K562 (cell line): ENCODE measurements around the gene CABS1. TPM values are rescaled to one million over a fixed set of nuclear protein-coding genes. Genes with fewer than 3 reads are reported as not detected.

Source experiments
- ATAC-seq: fragments of 200-7000 bp; cut with Tn5 transposase; 3 replicates; pipeline ENCODE4 v1.9.1; 2020; ENCODE audit warnings: moderate library complexity
- BruUV-seq: library from RNA; stranded (reverse); fragments of 400-500 nt; replicated peaks from 2 replicates; lab custom pipeline; 2021; lab: Mats Ljungman, UMichigan
- CTCF ChIA-PET: fragments of 300-600 bp; formaldehyde crosslinking; extraction: SDS; loops from one replicate; lab custom pipeline; 2021; ENCODE audit warnings: low intra/inter-chr PET ratio; lab: Yijun Ruan, JAX
- POLR2A ChIA-PET: fragments of 300-600, 350-650 bp; sonication (Branson Sonifier 250); formaldehyde crosslinking; extraction: SDS; loops from one replicate; lab custom pipeline; 2021; ENCODE audit warnings: antibody characterized with exemption, inconsistent platforms; lab: Yijun Ruan, JAX
- DNase-seq, 4 experiments: peaks; one replicate each; pipeline versions ENCODE4 v3.0.0 to v3.0.0-alpha.2; 2011 to 2018; ENCODE audit warnings: low spot score in 3 of 4, mixed read lengths in 3 of 4; ENCODE audit errors: extremely low read depth in 1 of 4
- FAIRE-seq: peaks from 2 replicates; lab custom pipeline; 2011; peaks lifted over from hg19 to GRCh38; lab: Jason Lieb, UNC
- H2AFZ ChIP-seq: 2 replicates; pipeline ENCODE4 v1.6.0; 2011; ENCODE audit warnings: low read depth, low read length, control low read depth, inconsistent platforms
- H3K27ac ChIP-seq: fragments of 200-600 bp; 3 replicates; pipeline ENCODE4 v1.8.0; 2011; ENCODE audit warnings: low read depth, mild to moderate bottlenecking, control low read depth, inconsistent platforms, low read length, moderate library complexity, mixed read lengths; ENCODE audit errors: extremely low read depth
- H3K27me3 ChIP-seq, 2 experiments: fragments of 300-600 bp in 1 of 2; 2 replicates in 1 of 2; 3 replicates in 1 of 2; pipeline versions ENCODE4 v1.6.0 to v1.8.0; 2011; ENCODE audit warnings: inconsistent platforms in 2 of 2, low read length in 2 of 2, mild to moderate bottlenecking in 1 of 2, mixed read lengths in 1 of 2, moderate library complexity in 1 of 2; ENCODE audit not compliant: control insufficient read depth in 2 of 2, insufficient read depth in 2 of 2
- H3K36me3 ChIP-seq: fragments of 300-600 bp; 3 replicates; pipeline ENCODE4 v1.8.0; 2011; ENCODE audit warnings: mild to moderate bottlenecking, low read length, inconsistent platforms; ENCODE audit not compliant: control insufficient read depth, insufficient read depth
- H3K4me1 ChIP-seq, 2 experiments: fragments of 200-600 bp in 1 of 2; replicated peaks in 1 of 2; 2 replicates in 1 of 2; 3 replicates in 1 of 2; pipeline versions ENCODE4 v1.5.1 to v1.8.0; 2011; ENCODE audit warnings: inconsistent platforms in 2 of 2, low read length in 2 of 2, mild to moderate bottlenecking in 1 of 2, mixed read lengths in 1 of 2, moderate library complexity in 1 of 2; ENCODE audit not compliant: control insufficient read depth in 2 of 2, insufficient read depth in 2 of 2
- H3K4me2 ChIP-seq: 2 replicates; pipeline ENCODE4 v1.6.1; 2011; ENCODE audit warnings: low read length, control low read depth, inconsistent platforms, mixed read lengths; ENCODE audit not compliant: insufficient read depth
- H3K4me3 ChIP-seq: fragments of 200-600 bp; sonication (generic), shearing (Covaris generic); 2 replicates; pipeline ENCODE4 v1.5.1; 2016; ENCODE audit warnings: control low read depth, inconsistent platforms
- H3K79me2 ChIP-seq: fragments of 200-600 bp; 3 replicates; pipeline ENCODE4 v1.8.0; 2011; ENCODE audit warnings: low read length, inconsistent platforms; ENCODE audit not compliant: control insufficient read depth, insufficient read depth
- H3K9ac ChIP-seq, 2 experiments: 2 replicates each; pipeline versions ENCODE4 v1.6.0 to v1.6.1; 2011; ENCODE audit warnings: low read depth in 2 of 2, low read length in 2 of 2, control low read depth in 1 of 2, inconsistent platforms in 1 of 2, mild to moderate bottlenecking in 1 of 2, mixed read lengths in 1 of 2; ENCODE audit not compliant: insufficient read depth in 1 of 2
- H3K9me1 ChIP-seq: one replicate; pipeline ENCODE4 v1.6.0; 2011; ENCODE audit warnings: inconsistent platforms, mild to moderate bottlenecking, low read length, moderate library complexity; ENCODE audit not compliant: control insufficient read depth, insufficient read depth
- H3K9me3 ChIP-seq: replicated peaks from 2 replicates; pipeline ENCODE4 v1.5.1; 2011; ENCODE audit warnings: low read depth, low read length, inconsistent platforms; ENCODE audit not compliant: control insufficient read depth, insufficient read depth
- H4K20me1 ChIP-seq: replicated peaks from 2 replicates; pipeline ENCODE4 v1.6.1; 2011; ENCODE audit warnings: low read length, inconsistent platforms, mixed read lengths; ENCODE audit not compliant: control insufficient read depth, insufficient read depth
- CCAR2 ChIP-seq: fragments of 200-400 bp; formaldehyde crosslinking; IDR thresholded peaks from 2 replicates; pipeline ENCODE4 v1.6.1; 2017; ENCODE audit warnings: mild to moderate bottlenecking, low read depth, low read length
- FIP1L1 ChIP-seq: fragments of 200-400 bp; formaldehyde crosslinking; IDR thresholded peaks from 2 replicates; pipeline ENCODE4 v1.6.1; 2018; ENCODE audit warnings: mild to moderate bottlenecking, low read depth, low read length; ENCODE audit not compliant: poor library complexity, severe bottlenecking
- FOXM1 ChIP-seq, 2 experiments: fragments of 450-650 bp in 1 of 2; sonication (generic) in 1 of 2; formaldehyde crosslinking in 1 of 2; IDR thresholded peaks; 2 replicates each; pipeline versions ENCODE4 v1.6.1 to v1.9.0; 2017 to 2022; ENCODE audit warnings: low read depth in 2 of 2, mild to moderate bottlenecking in 2 of 2, missing genetic modification reagents in 1 of 2, moderate library complexity in 1 of 2
- SRSF7 ChIP-seq: fragments of 200-400 bp; formaldehyde crosslinking; optimal IDR thresholded peaks from 2 replicates; pipeline ENCODE3; 2017; ENCODE audit warnings: mild to moderate bottlenecking, low read depth, low read length
- WGBS: fragments of 100-300 bp; shearing (Covaris generic); methylation state at CpG from one replicate; pipeline ENCODE4 v1.1.6; 2016; ENCODE audit warnings: low coverage, mixed read lengths; ENCODE audit not compliant: insufficient coverage; ENCODE audit errors: missing lambda C conversion rate; 5-methylcytosine and 5-hydroxymethylcytosine counted together
- in situ Hi-C: fragments of 300-500 bp; cut with MboI; formaldehyde crosslinking; loops from 4 replicates; pipeline ENCODE4 v1.15.0; 2018; ENCODE audit warnings: inconsistent platforms, mixed read lengths
- intact Hi-C: fragments of 100-400 bp; cut with micrococcal nuclease; formaldehyde crosslinking; loops from 2 replicates; pipeline ENCODE4 v1.14.2; 2022
- polyA plus RNA-seq, 8 experiments: library from polyadenylated mRNA; depleted of rRNA in 4 of 8; stranded (reverse) in 5 of 8; unstranded in 3 of 8; fragments of >200 nt; fragmentation: Nextera tagmentation in 2 of 8; fragmentation: Illumina TruSeq in 1 of 8; extraction: Ambion mirVana in 2 of 8; extraction: Trizol in 1 of 8; gene quantifications; 2 replicates each; pipeline versions ENCODE4 v1.2.1 to v1.2.3, GENCODE V29; 2011 to 2014; ENCODE audit warnings: inconsistent platforms in 1 of 8, missing spikeins in 1 of 8
- total RNA-seq, 7 experiments: library from RNA; depleted of rRNA in 6 of 7; stranded (reverse); fragments of >200 nt in 6 of 7; fragmentation: Illumina TruSeq in 2 of 7; extraction: Trizol in 2 of 7; gene quantifications; 2 replicates each; pipeline versions ENCODE4 v1.2.1 to v1.2.3, GENCODE V29; 2011 to 2021; ENCODE audit warnings: low replicate concordance in 1 of 7
- TF ChIP-seq, protein P1 (sequence below), 2 experiments: fragments of 450-650 bp in 1 of 2; sonication (generic) in 1 of 2; formaldehyde crosslinking in 1 of 2; IDR thresholded peaks; 2 replicates each; pipeline versions ENCODE4 v1.7.1 to v1.9.0; 2016 to 2022; ENCODE audit warnings: inconsistent platforms in 1 of 2, mild to moderate bottlenecking in 1 of 2, missing genetic modification reagents in 1 of 2
- TF ChIP-seq, protein P2 (sequence below): fragments of 450-650 bp; IDR thresholded peaks from 2 replicates; pipeline ENCODE4 v1.6.1; 2017; ENCODE audit warnings: antibody characterized with exemption
- TF ChIP-seq, protein P3 (sequence below): fragments of 250-450 bp; sonication (Bioruptor Pico); IDR thresholded peaks from 2 replicates; pipeline ENCODE4 v1.9.0; 2021; ENCODE audit warnings: mild to moderate bottlenecking
- TF ChIP-seq, protein P4 (sequence below): fragments of 450-650 bp; formaldehyde crosslinking; IDR thresholded peaks from 2 replicates; pipeline ENCODE4 v1.4.0; 2020; ENCODE audit warnings: mild to moderate bottlenecking, moderate library complexity

Gene CABS1
- total and polyA plus RNA-seq, 9 of the 15 experiments (the other 6 are each of a cell fraction or from before 2014, with no cell fraction given), result not detected

DNA sequence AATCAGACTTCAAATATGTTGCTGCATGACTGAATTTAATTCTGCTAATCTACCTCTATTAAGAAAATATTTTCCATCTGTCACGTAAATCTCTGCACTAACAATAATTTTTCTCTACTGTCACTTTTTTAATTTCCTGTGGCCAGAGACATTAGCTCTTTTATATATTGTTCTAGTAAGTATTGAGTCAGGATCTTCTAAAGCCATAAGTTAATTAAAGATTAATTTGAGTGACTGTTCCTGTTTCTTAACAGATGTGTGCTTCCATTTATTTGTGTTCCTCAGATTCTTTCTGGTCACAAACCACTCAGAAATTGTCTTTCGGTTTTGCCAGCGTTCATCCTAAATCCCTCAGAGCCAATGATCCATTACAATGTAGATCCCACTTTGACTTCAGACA is 45.8 kb downstream of the CABS1 start:
- H3K79me2 ChIP-seq, result no peaks in the 10 kb centered on the region
- ATAC-seq, result no peak
- 2% methylated on average over 3 of the region's 3 CpGs for WGBS
- H3K4me1 ChIP-seq, result no peaks in the 10 kb centered on the region
- H3K9me1 ChIP-seq, result no peaks in the 10 kb centered on the region
- in situ Hi-C loops (no loop called here), intact Hi-C loops (no loop called here)
- no peak overlapping the region for H3K4me3 ChIP-seq
- no peak overlapping the region for H2AFZ ChIP-seq
- H3K4me2 ChIP-seq, result no peak overlapping the region
- no peak for DNase-seq
- no peaks in the 10 kb centered on the region for H3K27me3 ChIP-seq
- no peak for FAIRE-seq
- ChIA-PET POLR2A (interaction anchor here (0.7 kb wide), 1 partner anchor 14 kb away, joined by 4 read pairs; no protein-coding TSS in a partner anchor), CTCF (no interaction called here)
- no TSS peak for BruUV-seq
- H3K27ac ChIP-seq, result no peak overlapping the region
- H4K20me1 ChIP-seq, result no peaks in the 10 kb centered on the region
- no peak overlapping the region for H3K9ac ChIP-seq
- no peaks in the 10 kb centered on the region for H3K36me3 ChIP-seq
- no peaks in the 10 kb centered on the region for H3K9me3 ChIP-seq
- TF ChIP-seq SRSF7, result no peak
- TF ChIP-seq CCAR2, result no peak
- TF ChIP-seq, protein P1, sequence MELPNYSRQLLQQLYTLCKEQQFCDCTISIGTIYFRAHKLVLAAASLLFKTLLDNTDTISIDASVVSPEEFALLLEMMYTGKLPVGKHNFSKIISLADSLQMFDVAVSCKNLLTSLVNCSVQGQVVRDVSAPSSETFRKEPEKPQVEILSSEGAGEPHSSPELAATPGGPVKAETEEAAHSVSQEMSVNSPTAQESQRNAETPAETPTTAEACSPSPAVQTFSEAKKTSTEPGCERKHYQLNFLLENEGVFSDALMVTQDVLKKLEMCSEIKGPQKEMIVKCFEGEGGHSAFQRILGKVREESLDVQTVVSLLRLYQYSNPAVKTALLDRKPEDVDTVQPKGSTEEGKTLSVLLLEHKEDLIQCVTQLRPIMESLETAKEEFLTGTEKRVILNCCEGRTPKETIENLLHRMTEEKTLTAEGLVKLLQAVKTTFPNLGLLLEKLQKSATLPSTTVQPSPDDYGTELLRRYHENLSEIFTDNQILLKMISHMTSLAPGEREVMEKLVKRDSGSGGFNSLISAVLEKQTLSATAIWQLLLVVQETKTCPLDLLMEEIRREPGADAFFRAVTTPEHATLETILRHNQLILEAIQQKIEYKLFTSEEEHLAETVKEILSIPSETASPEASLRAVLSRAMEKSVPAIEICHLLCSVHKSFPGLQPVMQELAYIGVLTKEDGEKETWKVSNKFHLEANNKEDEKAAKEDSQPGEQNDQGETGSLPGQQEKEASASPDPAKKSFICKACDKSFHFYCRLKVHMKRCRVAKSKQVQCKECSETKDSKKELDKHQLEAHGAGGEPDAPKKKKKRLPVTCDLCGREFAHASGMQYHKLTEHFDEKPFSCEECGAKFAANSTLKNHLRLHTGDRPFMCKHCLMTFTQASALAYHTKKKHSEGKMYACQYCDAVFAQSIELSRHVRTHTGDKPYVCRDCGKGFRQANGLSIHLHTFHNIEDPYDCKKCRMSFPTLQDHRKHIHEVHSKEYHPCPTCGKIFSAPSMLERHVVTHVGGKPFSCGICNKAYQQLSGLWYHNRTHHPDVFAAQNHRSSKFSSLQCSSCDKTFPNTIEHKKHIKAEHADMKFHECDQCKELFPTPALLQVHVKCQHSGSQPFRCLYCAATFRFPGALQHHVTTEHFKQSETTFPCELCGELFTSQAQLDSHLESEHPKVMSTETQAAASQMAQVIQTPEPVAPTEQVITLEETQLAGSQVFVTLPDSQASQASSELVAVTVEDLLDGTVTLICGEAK (IDR thresholded peaks at IDR 0.05), result no peak
- TF ChIP-seq, protein P1 (CRISPR knock-in tag; IDR thresholded peaks at IDR 0.05), result no peak
- TF ChIP-seq, protein P2, sequence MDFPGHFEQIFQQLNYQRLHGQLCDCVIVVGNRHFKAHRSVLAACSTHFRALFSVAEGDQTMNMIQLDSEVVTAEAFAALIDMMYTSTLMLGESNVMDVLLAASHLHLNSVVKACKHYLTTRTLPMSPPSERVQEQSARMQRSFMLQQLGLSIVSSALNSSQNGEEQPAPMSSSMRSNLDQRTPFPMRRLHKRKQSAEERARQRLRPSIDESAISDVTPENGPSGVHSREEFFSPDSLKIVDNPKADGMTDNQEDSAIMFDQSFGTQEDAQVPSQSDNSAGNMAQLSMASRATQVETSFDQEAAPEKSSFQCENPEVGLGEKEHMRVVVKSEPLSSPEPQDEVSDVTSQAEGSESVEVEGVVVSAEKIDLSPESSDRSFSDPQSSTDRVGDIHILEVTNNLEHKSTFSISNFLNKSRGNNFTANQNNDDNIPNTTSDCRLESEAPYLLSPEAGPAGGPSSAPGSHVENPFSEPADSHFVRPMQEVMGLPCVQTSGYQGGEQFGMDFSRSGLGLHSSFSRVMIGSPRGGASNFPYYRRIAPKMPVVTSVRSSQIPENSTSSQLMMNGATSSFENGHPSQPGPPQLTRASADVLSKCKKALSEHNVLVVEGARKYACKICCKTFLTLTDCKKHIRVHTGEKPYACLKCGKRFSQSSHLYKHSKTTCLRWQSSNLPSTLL, result no peak
- TF ChIP-seq, protein P3, sequence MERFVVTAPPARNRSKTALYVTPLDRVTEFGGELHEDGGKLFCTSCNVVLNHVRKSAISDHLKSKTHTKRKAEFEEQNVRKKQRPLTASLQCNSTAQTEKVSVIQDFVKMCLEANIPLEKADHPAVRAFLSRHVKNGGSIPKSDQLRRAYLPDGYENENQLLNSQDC (CRISPR knock-in tag), result no peak
- no peak for TF ChIP-seq FIP1L1
- no peak for TF ChIP-seq FOXM1 (IDR thresholded peaks at IDR 0.05; ENCODE audit: low read depth)
- no peak for TF ChIP-seq FOXM1 (CRISPR knock-in tag; IDR thresholded peaks at IDR 0.05; ENCODE audit: low read depth)
- TF ChIP-seq, protein P4, sequence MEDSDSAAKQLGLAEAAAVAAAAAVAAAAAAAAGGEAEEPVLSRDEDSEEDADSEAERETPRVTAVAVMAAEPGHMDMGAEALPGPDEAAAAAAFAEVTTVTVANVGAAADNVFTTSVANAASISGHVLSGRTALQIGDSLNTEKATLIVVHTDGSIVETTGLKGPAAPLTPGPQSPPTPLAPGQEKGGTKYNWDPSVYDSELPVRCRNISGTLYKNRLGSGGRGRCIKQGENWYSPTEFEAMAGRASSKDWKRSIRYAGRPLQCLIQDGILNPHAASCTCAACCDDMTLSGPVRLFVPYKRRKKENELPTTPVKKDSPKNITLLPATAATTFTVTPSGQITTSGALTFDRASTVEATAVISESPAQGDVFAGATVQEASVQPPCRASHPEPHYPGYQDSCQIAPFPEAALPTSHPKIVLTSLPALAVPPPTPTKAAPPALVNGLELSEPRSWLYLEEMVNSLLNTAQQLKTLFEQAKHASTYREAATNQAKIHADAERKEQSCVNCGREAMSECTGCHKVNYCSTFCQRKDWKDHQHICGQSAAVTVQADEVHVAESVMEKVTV (CRISPR knock-in tag), result no peak
